MCF 10A (cell line): ENCODE results near the gene MARCKS. TPM values are rescaled to one million over a fixed set of nuclear protein-coding genes. Genes with fewer than 3 reads are reported as not detected.

Experiments used
- BruUV-seq: library from RNA; stranded (reverse); fragments of 400-500 nt; replicated peaks from 2 replicates; lab custom pipeline; 2021; lab: Mats Ljungman, UMichigan
- CTCF ChIA-PET: fragments of 300-600 bp; sonication (Branson Sonifier 250); formaldehyde crosslinking; extraction: SDS; loops from one replicate; lab custom pipeline; 2021; ENCODE audit warnings: antibody characterized with exemption, inconsistent platforms; lab: Yijun Ruan, JAX
- POLR2A ChIA-PET: fragments of 300-600, 350-650 bp; sonication (Branson Sonifier 250); formaldehyde crosslinking; extraction: SDS; loops from one replicate; lab custom pipeline; 2020; ENCODE audit warnings: antibody characterized with exemption, inconsistent platforms; lab: Yijun Ruan, JAX
- DNase-seq: peaks from one replicate; pipeline ENCODE4 v3.0.0-alpha.2; 2018; ENCODE audit not compliant: unreplicated experiment
- H3K27ac Mint-ChIP-seq: one replicate; pipeline ENCODE4 v1.8.0; 2022; ENCODE audit warnings: mild to moderate bottlenecking, low read depth, mixed read lengths; ENCODE audit not compliant: unreplicated experiment
- H3K27me3 Mint-ChIP-seq: one replicate; pipeline ENCODE4 v1.8.0; 2022; ENCODE audit warnings: mixed read lengths; ENCODE audit not compliant: insufficient read depth, unreplicated experiment
- H3K36me3 Mint-ChIP-seq: one replicate; pipeline ENCODE4 v1.8.0; 2022; ENCODE audit warnings: mild to moderate bottlenecking, moderate library complexity, mixed read lengths; ENCODE audit not compliant: insufficient read depth, unreplicated experiment
- H3K4me1 Mint-ChIP-seq: one replicate; pipeline ENCODE4 v1.8.0; 2022; ENCODE audit warnings: mixed read lengths; ENCODE audit not compliant: insufficient read depth, unreplicated experiment
- H3K4me3 Mint-ChIP-seq: one replicate; pipeline ENCODE4 v1.8.0; 2022; ENCODE audit warnings: mild to moderate bottlenecking, moderate library complexity, mixed read lengths; ENCODE audit not compliant: unreplicated experiment
- H3K9me3 Mint-ChIP-seq: one replicate; pipeline ENCODE4 v1.8.0; 2022; ENCODE audit warnings: mixed read lengths; ENCODE audit not compliant: unreplicated experiment
- CTCF ChIP-seq: fragments of 200-600 bp; IDR thresholded peaks from one replicate; pipeline ENCODE4 v1.8.0; 2022; ENCODE audit warnings: antibody characterized with exemption, mild to moderate bottlenecking; ENCODE audit not compliant: unreplicated experiment
- intact Hi-C: fragments of 100-400 bp; cut with micrococcal nuclease; formaldehyde crosslinking; loops from 2 replicates; pipeline ENCODE4 v1.14.1; 2022
- total RNA-seq: library from RNA; stranded (reverse); gene quantifications from 2 replicates; pipeline ENCODE4 v1.2.3, GENCODE V29; 2022

MARCKS gene
- total RNA-seq, 1 experiment from 2014 or later: 39.3 TPM

DNA sequence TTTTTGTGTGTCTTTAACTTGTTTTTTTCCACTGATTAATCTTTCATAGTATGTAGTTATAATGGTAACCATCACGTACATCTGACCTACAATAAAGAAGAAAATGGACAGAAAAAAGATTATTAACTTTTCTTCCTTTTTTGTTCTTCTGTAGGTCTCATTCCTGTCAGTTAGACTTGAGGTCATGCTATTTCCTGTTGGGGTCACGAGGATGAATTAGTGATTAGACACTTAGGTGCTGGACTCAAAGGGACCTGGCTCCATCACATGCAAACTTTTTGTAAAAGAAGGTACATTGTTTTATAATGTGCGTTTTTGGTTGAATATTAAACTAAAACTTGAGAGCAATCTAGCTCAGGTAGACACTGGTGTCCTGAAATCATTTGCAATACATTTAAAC is 14.8 kb downstream of the MARCKS start:
- H3K4me3 Mint-ChIP-seq: no peak overlapping the region
- H3K9me3 Mint-ChIP-seq: no peaks in the 10 kb centered on the region
- no peaks in the 10 kb centered on the region for H3K27me3 Mint-ChIP-seq
- intact Hi-C loops: loop anchor here (10.0 kb wide), 1 partner anchor 997 kb away; no protein-coding TSS in a partner anchor
- H3K36me3 Mint-ChIP-seq: no peaks in the 10 kb centered on the region
- no peaks in the 10 kb centered on the region for H3K4me1 Mint-ChIP-seq
- no peak overlapping the region for H3K27ac Mint-ChIP-seq
- POLR2A ChIA-PET: no interaction called here
- TF ChIP-seq CTCF: no peak
- no TSS peak for BruUV-seq
- CTCF ChIA-PET: interaction anchor here (0.9 kb wide), 1 partner anchor 9 kb away, joined by 3 read pairs; no protein-coding TSS in a partner anchor
- DNase-seq: no peak

GRCh38 chr6:113873043-113873667 is 16.0 kb downstream of the MARCKS start:
- CTCF ChIA-PET: interaction anchor here (1.1 kb wide), 1 partner anchor 37 kb away, joined by 3 read pairs; no protein-coding TSS in a partner anchor
- H3K27ac Mint-ChIP-seq: no peak overlapping the region

DNA sequence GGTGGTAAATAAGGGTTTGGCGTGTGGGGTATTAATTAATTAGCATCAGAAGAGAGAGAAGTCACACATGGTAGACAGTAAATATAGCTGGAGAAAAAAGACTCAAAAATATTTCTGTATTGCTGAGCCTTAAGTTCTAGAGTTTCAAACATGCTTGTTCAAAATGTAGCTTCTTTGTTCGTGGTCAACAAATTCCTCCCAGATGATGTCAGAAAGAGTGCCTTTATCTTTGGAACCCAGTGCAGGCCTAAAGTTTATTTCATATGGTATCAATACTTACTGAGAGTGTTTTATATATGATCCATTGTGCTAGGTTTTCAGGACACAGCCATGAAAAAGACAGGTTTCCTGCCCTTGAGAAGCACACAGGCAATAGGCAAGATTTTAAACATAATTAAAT is 18.3 kb downstream of the MARCKS start:
- H3K4me1 Mint-ChIP-seq: no peaks in the 10 kb centered on the region
- DNase-seq: no peak
- H3K9me3 Mint-ChIP-seq: no peaks in the 10 kb centered on the region
- intact Hi-C loops: loop anchor here (5.0 to 10.0 kb wide), 3 partner anchors 283 to 1001 kb away; no protein-coding TSS in a partner anchor
- ChIA-PET CTCF (interaction anchor here (0.6 to 1.2 kb wide), 6 partner anchors 17 to 1767 kb away, joined by 3 to 4 read pairs (median 3); no protein-coding TSS in a partner anchor), POLR2A (interaction anchor here (0.8 kb wide), 1 partner anchor 220 kb away, joined by 3 read pairs; no protein-coding TSS in a partner anchor)
- H3K4me3 Mint-ChIP-seq: no peak overlapping the region
- no peak overlapping the region for H3K27ac Mint-ChIP-seq
- H3K27me3 Mint-ChIP-seq: no peaks in the 10 kb centered on the region
- no TSS peak for BruUV-seq
- TF ChIP-seq CTCF: no peak
- no peaks in the 10 kb centered on the region for H3K36me3 Mint-ChIP-seq

More at GRCh38 chr6:113873043-113873667, 16.0 kb downstream of the MARCKS start:
- Mint-ChIP-seq H3K4me1 (no peaks in the 10 kb centered on the region), H3K27me3 (no peaks in the 10 kb centered on the region), H3K9me3 (no peaks in the 10 kb centered on the region), H3K36me3 (no peaks in the 10 kb centered on the region), H3K4me3 (no peak overlapping the region)
- no peak for TF ChIP-seq CTCF
- intact Hi-C loops: loop anchor here (10.0 kb wide), 1 partner anchor 998 kb away; no protein-coding TSS in a partner anchor
- DNase-seq: no peak
- no TSS peak for BruUV-seq
- POLR2A ChIA-PET: interaction anchor here (1.0 kb wide), 1 partner anchor 34 kb away, joined by 3 read pairs; no protein-coding TSS in a partner anchor

- no peaks in the 10 kb centered on the region for H3K36me3 Mint-ChIP-seq
- no peak overlapping the region for H3K27ac Mint-ChIP-seq
- ChIA-PET CTCF (interaction anchor here (1.3 kb wide), 1 partner anchor 1696 kb away, joined by 4 read pairs; no protein-coding TSS in a partner anchor), POLR2A (no interaction called here)
- H3K4me3 Mint-ChIP-seq: no peak overlapping the region
- H3K4me1 Mint-ChIP-seq: no peaks in the 10 kb centered on the region
- TF ChIP-seq CTCF: no peak
- intact Hi-C loops: loop anchor here (5.0 to 10.0 kb wide), 3 partner anchors 284 to 1002 kb away; no protein-coding TSS in a partner anchor
- no peak for DNase-seq
- no TSS peak for BruUV-seq
- H3K9me3 Mint-ChIP-seq: no peaks in the 10 kb centered on the region
- no peaks in the 10 kb centered on the region for H3K27me3 Mint-ChIP-seq
These were observed 19.6 kb downstream of the MARCKS start for GRCh38 chr6:113876695-113877094.
